ENCODE measurements around the gene BPTF.

BPTF gene

GRCh38 chr17:67867591-67867990, 42.3 kb downstream of the BPTF start:
- H3K9ac ChIP-seq (ENCODE audit: low read length): no peak overlapping the region

GRCh38 chr17:67868176-67868575, 42.9 kb downstream of the BPTF start:
- H4K8ac ChIP-seq (ENCODE audit: low read depth, low read length): no peak overlapping the region
- H3K56ac ChIP-seq (ENCODE audit: low read length): no peak overlapping the region
- H3K79me2 ChIP-seq (ENCODE audit: control insufficient read depth, insufficient read depth, low read length): peaks cover 21% of the 10 kb centered on the region
- peaks cover 4% of the 10 kb centered on the region for H3K79me1 ChIP-seq (ENCODE audit: low read length)
- no peaks in the 10 kb centered on the region for H3K36me3 ChIP-seq (ENCODE audit: control insufficient read depth, insufficient read depth, low read length)
- H2BK120ac ChIP-seq (ENCODE audit: low read depth, low read length): no peak overlapping the region
- no peak overlapping the region for H3K18ac ChIP-seq (ENCODE audit: low read length)
- no peak overlapping the region for H3K4me3 ChIP-seq (ENCODE audit: low read length)
- no peaks in the 10 kb centered on the region for H3K27me3 ChIP-seq (ENCODE audit: insufficient read depth, low read length, poor library complexity)
- no peak overlapping the region for H3K23ac ChIP-seq (ENCODE audit: low read length)
- no peak overlapping the region for H4K5ac ChIP-seq (ENCODE audit: low read length)
- H2BK5ac ChIP-seq (ENCODE audit: low read length): no peak overlapping the region
- no peak overlapping the region for H2AK5ac ChIP-seq (ENCODE audit: low read length)
- no peaks in the 10 kb centered on the region for H3K4me1 ChIP-seq (ENCODE audit: control insufficient read depth, low read depth, low read length)
- no peak overlapping the region for H3K9ac ChIP-seq (ENCODE audit: low read length)
- no peak overlapping the region for H3K4me2 ChIP-seq (ENCODE audit: low read length)
- no peak overlapping the region for H2BK15ac ChIP-seq (replicated peaks; ENCODE audit: low read depth)
- H3K4ac ChIP-seq (ENCODE audit: low read depth, low read length): no peak overlapping the region
- DNase-seq: no peak
- no peak overlapping the region for H3K27ac ChIP-seq (ENCODE audit: low read depth, low read length)

More at GRCh38 chr17:67867591-67867990, 42.3 kb downstream of the BPTF start:
- Histone ChIP-seq H3K79me2 (ENCODE audit: control insufficient read depth, insufficient read depth, low read length) (peaks cover 27% of the 10 kb centered on the region), H2BK15ac (replicated peaks; ENCODE audit: low read depth) (no peak overlapping the region), H2BK5ac (ENCODE audit: low read length) (no peak overlapping the region), H3K56ac (ENCODE audit: low read length) (no peak overlapping the region), H3K36me3 (ENCODE audit: control insufficient read depth, insufficient read depth, low read length) (no peaks in the 10 kb centered on the region), H4K5ac (ENCODE audit: low read length) (no peak overlapping the region), H3K27ac (ENCODE audit: low read depth, low read length) (no peak overlapping the region), H3K4me3 (ENCODE audit: low read length) (no peak overlapping the region), H3K4me2 (ENCODE audit: low read length) (no peak overlapping the region), H3K4me1 (ENCODE audit: control insufficient read depth, low read depth, low read length) (no peaks in the 10 kb centered on the region), H4K8ac (ENCODE audit: low read depth, low read length) (no peak overlapping the region), H3K4ac (ENCODE audit: low read depth, low read length) (no peak overlapping the region), H3K23ac (ENCODE audit: low read length) (no peak overlapping the region), H3K79me1 (ENCODE audit: low read length) (peaks cover 8% of the 10 kb centered on the region), H3K18ac (ENCODE audit: low read length) (no peak overlapping the region), H3K27me3 (ENCODE audit: insufficient read depth, low read length, poor library complexity) (no peaks in the 10 kb centered on the region), H2AK5ac (ENCODE audit: low read length) (no peak overlapping the region), H2BK120ac (ENCODE audit: low read depth, low read length) (no peak overlapping the region)
- DNase-seq: no peak
- no CpG with 5 or more reads among the region's 4 CpGs for WGBS (ENCODE audit: extremely low coverage, insufficient coverage, low lambda C conversion rate)

DNA sequence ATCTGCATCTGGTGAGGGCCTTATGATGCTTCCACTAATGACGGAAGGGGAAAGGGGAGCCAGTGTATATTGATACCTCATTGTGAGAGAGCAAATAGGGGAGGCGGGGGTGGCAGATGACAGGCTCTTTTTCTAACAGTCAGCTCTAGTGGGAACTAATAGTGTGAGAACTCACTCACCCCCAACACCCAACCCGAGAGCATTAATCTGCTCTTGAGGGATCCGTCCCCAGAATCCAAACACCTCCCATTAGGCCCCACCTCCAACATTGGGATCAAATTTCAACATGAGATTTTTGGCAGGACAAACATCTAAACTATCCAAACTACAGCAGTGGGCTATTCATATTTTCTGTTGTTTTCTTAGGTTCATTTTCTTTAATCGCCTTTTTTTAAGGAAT, 54.4 kb downstream of the BPTF start:
- no peak overlapping the region for H2BK5ac ChIP-seq (ENCODE audit: low read length)
- no peak overlapping the region for H3K27ac ChIP-seq (ENCODE audit: low read depth, low read length)
- no peaks in the 10 kb centered on the region for H3K36me3 ChIP-seq (ENCODE audit: control insufficient read depth, insufficient read depth, low read length)
- peaks cover 3% of the 10 kb centered on the region for H3K79me2 ChIP-seq (ENCODE audit: control insufficient read depth, insufficient read depth, low read length)
- H3K4ac ChIP-seq (ENCODE audit: low read depth, low read length): no peak overlapping the region
- no peak overlapping the region for H3K4me2 ChIP-seq (ENCODE audit: low read length)
- no peak overlapping the region for H3K18ac ChIP-seq (ENCODE audit: low read length)
- H3K4me1 ChIP-seq (ENCODE audit: control insufficient read depth, low read depth, low read length): no peaks in the 10 kb centered on the region
- no peaks in the 10 kb centered on the region for H3K27me3 ChIP-seq (ENCODE audit: insufficient read depth, low read length, poor library complexity)
- no peak overlapping the region for H2BK15ac ChIP-seq (replicated peaks; ENCODE audit: low read depth)
- H2BK120ac ChIP-seq (ENCODE audit: low read depth, low read length): no peak overlapping the region
- H4K8ac ChIP-seq (ENCODE audit: low read depth, low read length): no peak overlapping the region
- H3K9ac ChIP-seq (ENCODE audit: low read length): no peak overlapping the region
- no CpG with 5 or more reads among the region's 5 CpGs for WGBS (ENCODE audit: extremely low coverage, insufficient coverage, low lambda C conversion rate)
- no peak overlapping the region for H2AK5ac ChIP-seq (ENCODE audit: low read length)
- H3K23ac ChIP-seq (ENCODE audit: low read length): no peak overlapping the region
- no peak overlapping the region for H3K56ac ChIP-seq (ENCODE audit: low read length)
- peak; percentile 44 for DNase-seq
- H4K5ac ChIP-seq (ENCODE audit: low read length): no peak overlapping the region
- H3K79me1 ChIP-seq (ENCODE audit: low read length): peaks cover 7% of the 10 kb centered on the region
- no peak overlapping the region for H3K4me3 ChIP-seq (ENCODE audit: low read length)

DNA sequence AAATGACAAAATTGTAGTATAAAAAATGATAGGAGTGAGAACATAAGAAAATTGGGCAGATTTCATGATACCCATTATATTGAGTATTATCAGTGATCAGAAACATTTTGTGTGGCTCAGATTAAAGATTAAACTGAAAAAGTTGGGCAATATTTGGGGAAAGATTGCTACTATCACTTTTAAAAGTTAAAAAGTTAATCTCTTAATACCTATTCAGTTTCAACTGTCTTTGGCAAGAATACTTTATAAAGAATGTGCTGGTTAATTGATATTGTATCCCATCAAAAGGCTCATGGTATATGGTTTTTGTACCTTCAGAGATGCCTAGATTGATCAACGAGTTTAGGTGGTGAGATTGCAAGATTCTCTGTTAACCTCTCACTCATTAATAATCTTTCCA, 55.8 kb downstream of the BPTF start:
- H3K79me2 ChIP-seq (ENCODE audit: control insufficient read depth, insufficient read depth, low read length): peaks cover 3% of the 10 kb centered on the region
- H3K56ac ChIP-seq (ENCODE audit: low read length): no peak overlapping the region
- H3K4me2 ChIP-seq (ENCODE audit: low read length): no peak overlapping the region
- no peak overlapping the region for H3K27ac ChIP-seq (ENCODE audit: low read depth, low read length)
- no peak overlapping the region for H2AK5ac ChIP-seq (ENCODE audit: low read length)
- H2BK15ac ChIP-seq (replicated peaks; ENCODE audit: low read depth): no peak overlapping the region
- no peak overlapping the region for H2BK120ac ChIP-seq (ENCODE audit: low read depth, low read length)
- WGBS (ENCODE audit: extremely low coverage, insufficient coverage, low lambda C conversion rate): no CpG with 5 or more reads among the region's 1 CpG
- H3K4me1 ChIP-seq (ENCODE audit: control insufficient read depth, low read depth, low read length): no peaks in the 10 kb centered on the region
- H3K4ac ChIP-seq (ENCODE audit: low read depth, low read length): no peak overlapping the region
- no peak overlapping the region for H2BK5ac ChIP-seq (ENCODE audit: low read length)
- H3K23ac ChIP-seq (ENCODE audit: low read length): no peak overlapping the region
- peaks cover 7% of the 10 kb centered on the region for H3K79me1 ChIP-seq (ENCODE audit: low read length)
- no peak overlapping the region for H3K4me3 ChIP-seq (ENCODE audit: low read length)
- no peak overlapping the region for H4K8ac ChIP-seq (ENCODE audit: low read depth, low read length)
- no peak for DNase-seq
- H3K18ac ChIP-seq (ENCODE audit: low read length): no peak overlapping the region
- H3K36me3 ChIP-seq (ENCODE audit: control insufficient read depth, insufficient read depth, low read length): no peaks in the 10 kb centered on the region
- H4K5ac ChIP-seq (ENCODE audit: low read length): no peak overlapping the region
- H3K27me3 ChIP-seq (ENCODE audit: insufficient read depth, low read length, poor library complexity): no peaks in the 10 kb centered on the region
- H3K9ac ChIP-seq (ENCODE audit: low read length): no peak overlapping the region

GRCh38 chr17:67884741-67885140, 59.4 kb downstream of the BPTF start:
- Histone ChIP-seq H4K8ac (ENCODE audit: low read depth, low read length) (no peak overlapping the region), H2BK15ac (replicated peaks; ENCODE audit: low read depth) (no peak overlapping the region), H3K4me2 (ENCODE audit: low read length) (no peak overlapping the region), H3K4me3 (ENCODE audit: low read length) (no peak overlapping the region), H4K5ac (ENCODE audit: low read length) (no peak overlapping the region), H3K79me1 (ENCODE audit: low read length) (peaks cover 6% of the 10 kb centered on the region), H3K56ac (ENCODE audit: low read length) (no peak overlapping the region), H2BK5ac (ENCODE audit: low read length) (no peak overlapping the region), H2BK120ac (ENCODE audit: low read depth, low read length) (no peak overlapping the region), H3K9ac (ENCODE audit: low read length) (no peak overlapping the region), H3K27ac (ENCODE audit: low read depth, low read length) (no peak overlapping the region), H3K23ac (ENCODE audit: low read length) (no peak overlapping the region), H3K36me3 (ENCODE audit: control insufficient read depth, insufficient read depth, low read length) (peaks cover 3% of the 10 kb centered on the region), H3K79me2 (ENCODE audit: control insufficient read depth, insufficient read depth, low read length) (no peaks in the 10 kb centered on the region), H3K4me1 (ENCODE audit: control insufficient read depth, low read depth, low read length) (no peaks in the 10 kb centered on the region), H3K4ac (ENCODE audit: low read depth, low read length) (no peak overlapping the region), H2AK5ac (ENCODE audit: low read length) (no peak overlapping the region), H3K18ac (ENCODE audit: low read length) (no peak overlapping the region), H3K27me3 (ENCODE audit: insufficient read depth, low read length, poor library complexity) (no peaks in the 10 kb centered on the region)
- DNase-seq: no peak
- no CpG with 5 or more reads among the region's 1 CpG for WGBS (ENCODE audit: extremely low coverage, insufficient coverage, low lambda C conversion rate)

DNA sequence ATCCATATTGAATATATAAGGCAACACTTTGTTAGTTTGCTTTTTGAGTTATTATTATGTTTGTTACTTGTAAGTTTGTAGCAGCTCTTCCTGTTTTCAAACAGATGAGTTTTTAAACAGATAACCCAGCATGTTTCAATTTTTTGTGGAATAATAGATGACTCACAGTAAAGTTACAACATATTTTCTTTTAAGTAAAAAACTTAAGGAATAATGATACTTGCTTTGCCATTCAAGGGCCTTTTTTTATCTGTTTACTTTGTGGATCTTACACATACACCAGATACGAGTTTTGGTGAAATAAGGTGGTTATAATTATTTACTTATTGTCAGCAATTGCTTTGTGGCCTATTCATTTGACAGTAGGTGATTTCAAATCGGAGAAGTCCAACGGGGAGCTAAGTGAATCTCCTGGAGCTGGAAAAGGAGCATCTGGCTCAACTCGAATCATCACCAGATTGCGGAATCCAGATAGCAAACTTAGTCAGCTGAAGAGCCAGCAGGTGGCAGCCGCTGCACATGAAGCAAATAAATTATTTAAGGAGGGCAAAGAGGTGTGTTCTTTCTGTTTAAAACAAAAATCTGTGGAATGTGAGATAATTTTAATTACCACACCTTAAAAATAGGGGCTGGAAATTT, 66.3 kb downstream of the BPTF start:
- Histone ChIP-seq H3K4me1 (ENCODE audit: control insufficient read depth, low read depth, low read length) (no peaks in the 10 kb centered on the region), H3K36me3 (ENCODE audit: control insufficient read depth, insufficient read depth, low read length) (peaks cover 3% of the 10 kb centered on the region), H3K4me2 (ENCODE audit: low read length) (no peak overlapping the region), H3K9ac (ENCODE audit: low read length) (no peak overlapping the region), H3K79me1 (ENCODE audit: low read length) (peaks cover 4% of the 10 kb centered on the region), H3K79me2 (ENCODE audit: control insufficient read depth, insufficient read depth, low read length) (no peaks in the 10 kb centered on the region), H3K18ac (ENCODE audit: low read length) (no peak overlapping the region), H3K23ac (ENCODE audit: low read length) (no peak overlapping the region), H2AK5ac (ENCODE audit: low read length) (no peak overlapping the region), H3K56ac (ENCODE audit: low read length) (no peak overlapping the region), H2BK5ac (ENCODE audit: low read length) (no peak overlapping the region), H3K4ac (ENCODE audit: low read depth, low read length) (no peak overlapping the region), H3K27ac (ENCODE audit: low read depth, low read length) (no peak overlapping the region), H3K4me3 (ENCODE audit: low read length) (no peak overlapping the region), H4K5ac (ENCODE audit: low read length) (no peak overlapping the region), H2BK15ac (replicated peaks; ENCODE audit: low read depth) (no peak overlapping the region), H3K27me3 (ENCODE audit: insufficient read depth, low read length, poor library complexity) (no peaks in the 10 kb centered on the region), H2BK120ac (ENCODE audit: low read depth, low read length) (no peak overlapping the region), H4K8ac (ENCODE audit: low read depth, low read length) (no peak overlapping the region)
- peak; percentile 35 for DNase-seq
- WGBS (ENCODE audit: extremely low coverage, insufficient coverage, low lambda C conversion rate): no CpG with 5 or more reads among the region's 6 CpGs
